Measurements from ENCODE around the gene PAQR6. TPM values are rescaled to one million over a fixed set of nuclear protein-coding genes. Genes with fewer than 3 reads are reported as not detected.
A peak's percentile ranks its signal among the peaks of the same experiment; 100 is the strongest.
"Not testable (repeated sequence)": the region's sequence is repeated elsewhere in the genome, so short reads cannot be mapped to it uniquely, and the experiment has no call there.

The PAQR6 gene
- total RNA-seq, 2 donors from 2014 or later, result 1.1 to 2.9 TPM

- intact Hi-C loops (cut with DNase I), result no loop called here
- Histone ChIP-seq H3K27ac (no peak overlapping the region), H3K9me3 (no peaks in the 10 kb centered on the region), H3K4me3 (no peak overlapping the region), H3K36me3 (no peaks in the 10 kb centered on the region), H3K27me3 (no peaks in the 10 kb centered on the region), H3K9ac (ENCODE audit: low read depth in 2 of 2, low read length in 2 of 2) (no peak overlapping the region), H3K4me1 (no peaks in the 10 kb centered on the region)
- TF ChIP-seq CTCF (IDR thresholded peaks at IDR 0.05), result no peak
- DNase-seq, result no peak
These were observed 21.7 kb downstream of the PAQR6 start for GRCh38 chr1:156226116-156226538.

GRCh38 chr1:156225677-156226014 lies 22.2 kb downstream of the PAQR6 start:
- H3K27ac ChIP-seq, result no peak overlapping the region

GRCh38 chr1:156221986-156222692 lies 25.7 kb downstream of the PAQR6 start:
- H3K9me3 ChIP-seq, result no peaks in the 10 kb centered on the region
- H3K4me1 ChIP-seq, result no peaks in the 10 kb centered on the region
- no peak for DNase-seq
- no peak overlapping the region for H3K27ac ChIP-seq
- H3K4me3 ChIP-seq, result no peak overlapping the region
- H3K36me3 ChIP-seq, result no peaks in the 10 kb centered on the region
- TF ChIP-seq CTCF (IDR thresholded peaks at IDR 0.05), result no peak
- no peaks in the 10 kb centered on the region for H3K27me3 ChIP-seq
- no peak overlapping the region for H3K9ac ChIP-seq (ENCODE audit: low read depth in 2 of 2, low read length in 2 of 2)
- intact Hi-C loops (cut with DNase I), result no loop called here

More at GRCh38 chr1:156225677-156226014, 22.2 kb downstream of the PAQR6 start:
- Histone ChIP-seq H3K36me3 (no peaks in the 10 kb centered on the region), H3K27me3 (no peaks in the 10 kb centered on the region), H3K4me1 (no peaks in the 10 kb centered on the region), H3K9ac (ENCODE audit: low read depth in 2 of 2, low read length in 2 of 2) (no peak overlapping the region), H3K4me3 (no peak overlapping the region), H3K9me3 (no peaks in the 10 kb centered on the region)
- TF ChIP-seq CTCF (IDR thresholded peaks at IDR 0.05), result no peak
- intact Hi-C loops (cut with DNase I), result loop anchor here (1.0 to 2.0 kb wide), 2 partner anchors 79 to 135 kb away; no protein-coding TSS in a partner anchor
- no peak for DNase-seq

- no peak for TF ChIP-seq CTCF (IDR thresholded peaks at IDR 0.05)
- intact Hi-C loops (cut with DNase I), result no loop called here
These were observed 27.6 kb downstream of the PAQR6 start for GRCh38 chr1:156220226-156220625.

GRCh38 chr1:156217871-156218270 lies 30.0 kb downstream of the PAQR6 start:
- Histone ChIP-seq H3K27me3 (no peaks in the 10 kb centered on the region), H3K4me3 (no peak overlapping the region), H3K27ac (peak overlapping the region; percentile 9), H3K9me3 (no peaks in the 10 kb centered on the region), H3K36me3 (no peaks in the 10 kb centered on the region), H3K4me1 (peaks cover 4% of the 10 kb centered on the region), H3K9ac (ENCODE audit: low read depth in 2 of 2, low read length in 2 of 2) (no peak overlapping the region)
- intact Hi-C loops (cut with DNase I), result no loop called here
- TF ChIP-seq CTCF (IDR thresholded peaks at IDR 0.05), result no peak
- no peak for DNase-seq

More at GRCh38 chr1:156220226-156220625, 27.6 kb downstream of the PAQR6 start:
- H3K4me3 ChIP-seq, result no peak overlapping the region
- no peaks in the 10 kb centered on the region for H3K36me3 ChIP-seq
- no peak overlapping the region for H3K9ac ChIP-seq (ENCODE audit: low read depth in 2 of 2, low read length in 2 of 2)
- H3K9me3 ChIP-seq, result no peaks in the 10 kb centered on the region
- H3K4me1 ChIP-seq, result no peaks in the 10 kb centered on the region
- H3K27ac ChIP-seq, result no peak overlapping the region
- no peak for DNase-seq
- H3K27me3 ChIP-seq, result no peaks in the 10 kb centered on the region

- H3K36me3 ChIP-seq; DNase-seq; H3K27ac ChIP-seq; H3K4me1 ChIP-seq; intact Hi-C loops (cut with DNase I); H3K27me3 ChIP-seq; H3K9me3 ChIP-seq; H3K4me3 ChIP-seq; H3K9ac ChIP-seq (ENCODE audit: low read depth in 2 of 2, low read length in 2 of 2): not testable (repeated sequence)
These were observed 31.3 kb downstream of the PAQR6 start for GRCh38 chr1:156216361-156217086.

Data from colonic mucosa (tissue), 4 donors.